OCI-LY7 (cell line): ENCODE data around the gene ZNF747.

Source experiments
- CTCF ChIP-seq: fragments of 200-600 bp; sonication (generic); conservative IDR thresholded peaks from 2 replicates; pipeline ENCODE4 v1.5.1; 2014; ENCODE audit warnings: mild to moderate bottlenecking, antibody characterized with exemption, low read length, moderate library complexity, mixed read lengths
- EZH2phosphoT487 ChIP-seq: fragments of 200-600 bp; sonication (generic); IDR thresholded peaks from 2 replicates; pipeline ENCODE4 v1.6.1; 2018; ENCODE audit warnings: low read depth, borderline replicate concordance, mild to moderate bottlenecking, mixed run types, antibody characterized with exemption, low read length, moderate library complexity, mixed read lengths

GRCh38 chr16:30485818-30486436 is 48.7 kb downstream of the ZNF747 start:
- TF ChIP-seq CTCF (no peak), EZH2phosphoT487 (no peak)
